Stimulated activated CD8-positive, alpha-beta memory T cell treated with anti-CD3 and anti-CD28 coated beads, Interleukin-12 subunit alpha, Interleukin-12 subunit beta, amount 100 ng/mL, for 1 hour (primary cell): Measurements from ENCODE around the gene DLK1.

Source experiments
- DNase-seq: peaks from one replicate; pipeline ENCODE4 v3.0.0-alpha.2; 2020; ENCODE audit warnings: low read depth

Gene DLK1

DNA sequence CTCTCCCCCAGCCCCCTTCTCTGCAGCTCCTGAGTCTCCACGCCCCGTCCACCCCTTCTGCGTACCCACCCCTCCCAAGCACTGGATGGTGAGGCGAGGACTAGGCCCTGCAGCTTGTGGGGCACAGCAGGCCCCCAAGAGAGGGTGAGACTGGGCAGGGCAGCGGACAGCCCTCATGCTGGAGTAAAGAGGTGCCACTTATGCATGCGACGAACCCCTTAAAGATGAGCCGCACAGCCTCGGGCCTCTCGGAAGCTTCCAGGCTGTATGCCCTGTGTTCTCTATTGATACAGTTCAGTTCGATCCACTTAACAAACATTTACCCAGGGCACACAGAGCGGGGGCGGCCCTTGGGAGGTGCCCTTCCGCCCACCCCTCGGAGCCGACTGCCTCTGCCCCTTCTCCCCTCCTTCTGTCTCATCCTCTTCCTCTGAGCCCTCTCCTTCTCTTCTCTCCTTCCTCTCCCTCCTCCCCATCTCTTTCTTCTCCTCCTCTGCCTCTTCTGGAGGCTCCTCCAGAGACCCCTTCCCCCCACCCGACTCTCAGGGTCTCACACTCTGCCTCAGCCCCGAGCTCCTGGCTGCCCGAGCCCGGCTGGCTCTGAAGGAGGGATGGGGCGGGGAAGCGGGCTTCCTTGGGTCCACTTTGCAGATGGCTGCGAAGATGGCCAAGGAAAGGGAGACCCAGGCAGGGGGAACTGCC lies 32.7 kb upstream of the DLK1 start:
- DNase-seq, result no peak

DNA sequence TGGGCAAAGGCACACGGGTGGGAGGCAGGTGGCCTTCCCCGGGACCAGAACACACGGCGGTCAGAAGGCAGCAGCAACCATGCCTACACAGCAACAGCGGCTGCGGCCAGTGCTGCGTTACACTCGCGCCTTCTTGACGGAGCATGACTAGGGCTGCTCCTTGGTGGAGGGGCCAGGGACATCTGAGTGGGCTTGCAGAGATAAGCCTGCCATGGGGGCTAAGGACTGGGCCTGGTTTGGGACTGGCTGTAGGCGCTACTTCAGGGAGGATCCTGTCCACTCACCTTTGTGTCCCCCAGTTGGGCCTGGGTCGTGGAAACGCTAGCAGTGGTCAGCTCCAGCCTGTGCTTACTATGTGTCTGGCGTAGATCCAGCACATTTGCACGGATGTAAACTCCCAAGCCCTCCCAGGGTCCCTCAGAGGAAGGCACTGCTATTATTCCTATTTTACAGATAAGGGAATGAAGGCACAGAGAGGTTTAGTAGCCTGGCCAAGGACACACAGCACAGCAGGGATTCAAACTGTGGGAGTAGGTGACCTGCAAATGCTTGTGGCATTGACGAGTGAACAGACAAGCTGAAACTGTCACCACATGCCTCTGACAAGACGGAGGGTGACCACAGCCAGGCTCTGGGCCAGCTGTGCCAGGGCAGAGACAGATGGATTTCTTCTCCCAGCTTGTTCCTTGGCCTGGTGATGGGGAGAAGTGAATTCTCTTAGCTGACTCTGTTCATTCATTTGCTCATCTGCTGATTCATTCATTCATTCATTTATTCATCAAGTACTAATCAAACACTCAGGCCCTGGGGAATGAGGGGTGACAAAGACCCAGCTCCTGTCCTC lies 31.9 kb upstream of the DLK1 start:
- DNase-seq, result no peak

DNA sequence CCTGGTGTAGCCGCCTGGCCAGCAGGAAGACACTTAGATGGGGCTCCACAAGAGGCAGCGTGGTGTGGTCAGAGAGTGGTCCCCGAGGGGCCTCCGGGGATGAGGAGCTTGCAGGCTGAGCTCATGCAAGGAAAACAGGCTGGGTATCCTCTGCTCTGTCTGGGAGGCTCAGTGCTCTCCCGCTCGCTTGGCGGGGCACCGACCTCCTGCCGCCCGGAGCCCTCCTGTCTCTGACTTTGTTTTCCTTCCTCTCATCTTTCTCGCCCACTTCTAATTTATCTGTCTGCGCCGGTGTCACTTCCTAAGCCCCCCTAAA lies 31.3 kb upstream of the DLK1 start:
- no peak for DNase-seq

DNA sequence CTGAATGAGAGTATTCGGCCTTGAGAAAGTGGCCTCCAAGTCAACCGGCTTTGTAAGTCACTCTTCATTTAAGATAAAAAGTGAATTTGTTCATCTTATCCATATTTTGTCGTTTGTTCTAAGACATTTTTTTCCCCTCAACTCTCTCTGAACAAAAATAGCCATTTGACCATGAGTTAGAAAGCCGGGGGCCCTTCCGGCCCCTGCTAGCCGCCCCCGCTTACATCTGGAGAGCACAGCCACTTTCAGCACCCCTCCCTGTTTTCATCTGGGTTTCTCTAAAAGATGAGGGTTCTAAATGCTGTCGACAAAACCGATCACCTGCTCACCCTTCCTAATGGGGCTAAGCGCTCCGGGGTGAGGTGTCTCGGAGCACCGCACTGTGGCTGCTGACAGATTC lies 30.7 kb upstream of the DLK1 start:
- DNase-seq, result no peak

DNA sequence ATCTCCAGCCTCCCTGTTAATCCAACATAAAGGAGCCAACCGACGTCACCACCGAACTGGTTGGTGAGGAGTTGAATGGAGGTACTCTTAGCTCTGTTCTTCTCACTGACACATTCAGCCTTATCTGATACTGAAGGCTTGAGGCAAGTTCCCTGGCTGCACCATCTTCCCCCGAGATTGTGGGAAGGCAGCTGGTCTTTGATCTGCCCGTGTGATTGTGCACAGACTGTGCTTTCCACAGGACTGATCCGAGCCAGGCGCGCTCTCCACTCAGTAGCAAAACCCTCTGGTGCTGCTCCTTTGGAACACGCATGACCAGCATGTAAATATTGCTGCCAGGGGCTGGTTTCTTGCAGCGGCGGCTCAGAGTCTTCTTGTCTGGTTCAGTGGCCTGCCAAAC lies 30.1 kb upstream of the DLK1 start:
- no peak for DNase-seq

DNA sequence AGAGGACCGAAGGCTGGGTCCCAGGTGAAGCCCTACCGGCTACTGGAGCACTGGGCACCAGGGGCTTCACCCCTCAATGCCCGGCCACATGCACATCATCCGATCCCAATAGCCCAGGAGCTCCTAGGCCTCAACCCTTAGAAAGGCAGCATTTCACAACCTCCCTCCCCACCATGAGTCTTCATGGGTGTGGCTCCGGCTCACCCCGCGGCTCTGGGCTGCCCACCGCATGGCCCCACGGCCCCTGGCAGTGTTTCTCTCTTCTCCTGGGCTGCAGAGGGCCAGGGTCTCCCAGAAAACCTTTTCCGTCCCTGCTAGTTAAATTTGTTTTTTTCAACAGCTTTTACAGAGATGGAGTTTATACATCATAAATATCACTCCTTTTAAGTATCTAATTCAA lies 28.6 kb upstream of the DLK1 start:
- DNase-seq, result no peak

DNA sequence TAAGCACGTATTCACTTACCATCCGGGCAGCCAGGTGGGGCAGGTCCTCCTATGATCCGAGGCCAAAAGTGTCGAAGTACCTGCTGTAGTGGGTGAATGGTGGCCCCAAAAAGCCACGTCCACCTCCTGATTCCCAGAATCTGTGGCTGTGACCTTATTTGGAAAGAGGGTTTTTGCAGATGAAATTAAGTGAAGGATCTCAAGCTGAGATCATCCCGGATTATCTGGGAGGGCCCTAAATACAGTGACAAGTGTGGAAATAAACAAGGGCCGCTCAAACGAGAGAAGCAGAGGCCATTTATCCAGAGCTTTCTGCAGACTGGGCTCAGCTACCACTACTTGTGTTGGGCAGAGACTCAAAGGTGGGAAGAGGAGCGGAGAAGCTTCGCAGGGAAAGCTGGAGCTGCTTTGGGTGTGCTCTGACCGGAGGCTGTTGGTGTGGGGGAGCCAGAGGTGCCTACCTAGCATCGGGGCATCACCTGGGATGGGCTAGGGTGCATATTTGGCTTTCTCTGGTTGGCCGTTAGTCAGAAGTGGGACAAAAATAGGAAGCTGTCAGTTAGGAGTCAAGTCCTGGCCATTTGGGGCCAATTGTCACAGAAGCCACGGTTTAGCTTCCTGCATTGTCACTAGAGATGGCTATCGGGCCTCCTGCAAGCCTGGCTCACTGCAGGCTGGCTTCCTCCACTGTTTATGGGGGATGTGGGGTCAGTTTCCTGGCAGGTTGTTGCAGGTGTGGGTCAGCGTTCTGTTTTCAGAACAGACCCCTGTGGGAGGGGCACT lies 27.8 kb upstream of the DLK1 start:
- DNase-seq, result no peak

DNA sequence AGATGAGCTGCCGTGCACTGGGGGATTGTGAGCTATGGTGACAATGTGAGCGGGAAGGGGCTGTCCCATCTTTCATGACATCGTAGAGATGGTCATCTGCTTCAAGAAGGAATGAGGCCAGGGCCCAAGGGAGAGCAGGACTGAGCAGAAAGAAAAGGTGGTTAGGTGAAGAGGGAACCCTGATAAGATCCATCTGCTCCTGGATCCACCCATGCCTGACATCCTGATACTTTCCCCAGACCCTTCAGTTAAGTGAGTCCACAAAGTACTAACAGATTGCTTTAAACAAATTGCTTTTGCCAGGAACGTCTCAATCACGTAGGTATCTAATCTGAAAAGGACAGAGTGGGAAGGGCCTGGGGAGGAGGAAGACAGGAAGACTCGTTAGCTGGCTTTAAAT lies 25.4 kb upstream of the DLK1 start:
- DNase-seq, result no peak

DNA sequence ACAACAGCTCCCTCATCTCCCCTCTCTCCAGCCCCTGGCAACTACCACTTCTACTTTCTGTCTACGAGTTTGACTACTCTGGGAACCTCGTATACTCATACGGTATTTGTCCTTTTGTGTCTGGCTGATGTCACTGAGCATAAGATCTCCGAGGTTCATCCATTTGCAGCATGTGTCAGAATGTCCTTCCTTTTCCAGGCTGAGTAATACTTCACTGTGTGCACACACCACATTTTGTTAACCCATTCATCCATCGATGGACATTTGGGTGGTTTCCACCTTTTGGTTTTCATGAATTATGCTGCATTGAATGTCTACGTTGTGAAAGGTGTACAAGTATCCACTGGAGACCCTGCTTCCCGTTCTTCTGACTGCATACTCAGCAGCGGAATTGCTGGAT lies 24.1 kb upstream of the DLK1 start:
- DNase-seq, result no peak

DNA sequence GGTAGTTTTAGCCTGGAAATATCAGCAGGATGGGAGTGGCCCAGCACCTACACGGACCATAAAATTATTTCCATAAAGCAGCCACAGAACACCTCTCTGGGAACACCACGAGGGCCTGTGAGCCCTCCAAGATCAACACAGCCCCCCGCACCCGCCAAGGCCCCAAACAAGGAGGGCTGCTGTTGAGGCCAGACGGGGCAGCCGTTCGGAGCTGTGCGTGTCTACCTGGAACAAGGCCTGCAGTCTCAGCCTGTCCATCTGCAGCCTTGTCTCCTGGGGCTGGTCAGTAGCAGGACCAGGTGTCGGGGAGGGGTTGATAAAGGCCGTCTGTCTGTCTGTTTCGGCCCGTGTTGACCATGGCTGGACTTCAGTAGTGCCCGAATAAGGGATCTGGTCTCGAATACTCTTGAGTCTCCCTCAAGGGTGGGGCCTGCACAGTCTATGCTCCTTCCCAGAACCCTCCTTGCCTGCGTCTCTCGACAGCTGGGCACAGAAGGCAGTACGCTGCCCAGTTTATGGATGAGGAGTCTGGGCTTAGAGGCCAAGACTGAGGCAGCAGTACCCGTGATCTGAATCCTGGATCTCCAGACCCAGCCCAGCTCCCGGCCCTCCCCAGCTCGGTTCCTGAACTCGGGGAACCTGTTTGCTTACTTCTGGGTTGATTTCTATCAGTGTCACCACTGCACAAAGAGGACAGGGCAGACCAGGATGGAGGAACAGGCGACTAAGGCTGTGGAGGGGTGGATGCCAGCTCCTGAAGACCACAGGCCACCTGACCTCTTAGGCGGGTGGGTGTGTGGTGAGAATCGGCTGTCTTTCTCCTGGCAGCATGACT lies 23.1 kb upstream of the DLK1 start:
- DNase-seq, result no peak

DNA sequence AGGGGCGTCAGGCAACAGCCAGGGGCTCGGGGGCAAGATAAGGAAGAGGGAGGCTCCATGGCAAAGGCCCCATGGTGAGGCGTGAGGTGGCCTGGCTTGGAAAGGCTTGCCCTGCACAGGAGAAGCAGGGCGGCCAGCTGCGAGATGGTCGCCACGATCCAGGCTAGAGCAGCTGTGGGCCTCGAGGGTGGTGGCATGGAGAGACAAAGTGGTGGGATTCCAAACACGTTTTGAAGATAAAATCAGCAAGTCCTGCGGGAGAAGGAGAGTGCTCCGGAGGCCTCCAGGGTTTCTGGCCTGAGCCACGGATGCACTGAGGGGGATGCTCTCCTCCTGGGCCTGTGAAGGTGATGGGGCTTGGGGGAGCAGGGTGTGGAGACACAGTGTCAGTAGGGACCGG lies 20.5 kb upstream of the DLK1 start:
- DNase-seq, result no peak

DNA sequence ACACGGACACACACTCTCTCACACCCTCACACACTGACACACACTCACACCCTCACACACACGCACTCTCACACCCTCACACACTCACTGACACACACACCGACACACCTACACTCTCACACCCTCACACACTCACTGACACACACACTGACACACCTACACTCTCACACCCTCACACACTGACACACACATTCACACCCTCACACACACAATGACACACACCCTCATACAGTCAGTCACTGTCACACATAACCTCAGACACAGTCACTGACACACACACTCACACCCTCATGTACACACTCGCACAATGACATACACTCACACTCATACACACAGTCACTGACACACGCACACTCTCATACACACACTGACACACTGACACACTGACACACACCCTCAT lies 19.8 kb upstream of the DLK1 start:
- no peak for DNase-seq

DNA sequence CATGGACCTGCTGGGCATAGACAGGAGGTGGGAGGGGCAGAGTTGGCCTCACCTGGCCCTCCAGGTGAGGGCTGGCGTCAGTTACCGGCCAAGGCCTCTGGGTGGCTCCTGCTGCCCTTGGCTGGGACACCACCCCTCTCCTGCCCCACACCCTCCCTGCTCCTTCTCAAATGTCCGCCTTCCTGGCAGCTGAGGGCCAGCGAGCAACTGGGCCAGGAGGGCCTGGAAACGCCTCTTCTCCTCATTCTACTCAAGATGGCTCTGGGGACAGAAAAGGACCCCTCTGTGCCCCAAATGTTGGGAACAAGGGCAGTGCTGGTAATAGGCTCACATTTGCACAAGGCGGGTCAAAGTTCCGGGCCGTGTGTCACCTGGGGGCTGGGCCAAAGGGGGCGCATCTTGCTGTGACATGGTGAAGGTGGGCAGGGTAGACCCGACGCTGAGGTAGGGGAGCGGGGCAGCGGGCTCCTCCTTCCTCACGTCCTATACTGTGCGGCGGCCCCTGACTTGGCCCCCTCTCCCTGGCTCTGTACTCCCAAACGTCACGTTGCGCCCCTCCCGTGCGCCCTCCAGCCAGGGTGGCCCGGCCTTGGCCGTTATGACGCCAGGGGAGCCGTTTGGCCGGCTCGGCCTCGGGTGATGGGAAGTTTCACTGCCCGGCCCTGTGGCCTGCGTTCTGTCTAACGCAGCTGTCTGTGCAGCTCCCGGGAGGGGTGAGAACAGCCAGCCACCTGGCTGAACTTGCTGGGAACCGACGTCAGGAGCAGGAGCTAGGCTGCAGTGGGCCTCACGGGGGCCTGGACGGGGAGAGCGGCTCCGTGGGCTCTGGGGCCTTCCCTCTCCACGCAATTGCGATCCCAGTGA lies 18.0 kb upstream of the DLK1 start:
- no peak for DNase-seq

DNA sequence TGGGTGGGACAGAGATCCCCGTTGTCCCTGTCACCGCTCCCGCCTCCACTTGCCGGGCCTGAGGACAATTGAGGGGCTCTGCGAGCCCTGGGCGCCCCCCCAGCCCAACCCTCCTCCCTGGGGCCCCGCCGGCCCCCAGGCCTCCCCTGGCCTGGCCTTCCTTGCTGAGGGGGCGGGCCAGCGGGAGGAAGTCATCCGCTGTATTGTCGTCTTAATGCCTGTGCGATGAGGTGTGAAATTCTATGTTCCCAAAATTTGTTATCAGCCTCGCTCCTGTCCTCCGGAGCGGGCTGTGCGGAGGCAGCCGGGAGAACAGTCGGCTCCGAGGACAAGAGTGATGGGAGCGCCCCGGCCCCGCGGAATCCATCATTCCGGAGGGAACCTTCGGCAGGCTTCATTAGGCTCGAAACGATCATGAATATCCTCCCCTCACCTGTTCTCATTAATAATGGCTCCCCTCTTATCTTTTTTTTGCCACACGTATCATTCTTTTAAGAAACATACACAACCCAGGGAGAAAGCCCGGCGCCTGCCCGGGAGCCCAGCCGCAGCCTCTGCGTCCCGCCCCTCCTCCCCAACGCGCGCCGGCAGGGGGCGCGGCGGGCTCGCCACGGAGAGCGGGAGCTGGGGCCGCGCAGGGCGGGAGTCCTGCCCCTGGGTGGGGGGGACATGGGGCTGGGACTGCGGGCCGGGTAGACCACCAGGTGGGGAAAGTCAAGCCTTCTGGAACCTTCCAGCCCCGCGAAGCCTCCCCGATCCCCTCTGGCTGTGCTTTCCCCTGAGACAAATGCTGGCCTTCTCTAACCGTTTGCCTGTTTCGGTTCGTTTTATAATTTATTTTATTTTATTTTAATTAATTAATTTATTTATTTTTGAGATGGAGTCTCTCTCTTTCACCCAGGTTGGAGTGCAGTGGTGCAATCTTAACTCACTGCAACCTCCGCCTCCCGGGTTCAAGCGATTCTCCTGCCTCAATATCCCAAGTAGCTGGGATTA lies 17.1 kb upstream of the DLK1 start:
- DNase-seq, result no peak

DNA sequence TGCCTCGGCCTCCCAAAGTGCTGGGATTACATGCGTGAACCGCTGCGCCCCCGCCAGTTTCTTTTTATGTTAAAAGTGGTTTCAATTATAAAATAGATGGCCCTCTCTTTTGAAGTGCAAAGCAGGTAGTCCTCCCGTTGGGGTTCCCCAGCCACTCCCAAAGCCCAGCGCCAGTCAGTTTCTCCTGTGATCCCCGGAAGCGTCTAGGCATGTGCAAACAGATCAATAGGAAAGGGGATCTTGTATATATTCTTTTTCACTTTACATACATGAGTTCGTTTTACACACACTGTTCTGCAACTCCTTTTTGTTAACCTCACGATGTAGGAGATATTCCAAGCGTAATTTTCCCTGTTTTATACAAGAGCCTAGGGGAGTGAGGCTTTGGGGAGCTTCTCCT lies 16.3 kb upstream of the DLK1 start:
- no peak for DNase-seq

DNA sequence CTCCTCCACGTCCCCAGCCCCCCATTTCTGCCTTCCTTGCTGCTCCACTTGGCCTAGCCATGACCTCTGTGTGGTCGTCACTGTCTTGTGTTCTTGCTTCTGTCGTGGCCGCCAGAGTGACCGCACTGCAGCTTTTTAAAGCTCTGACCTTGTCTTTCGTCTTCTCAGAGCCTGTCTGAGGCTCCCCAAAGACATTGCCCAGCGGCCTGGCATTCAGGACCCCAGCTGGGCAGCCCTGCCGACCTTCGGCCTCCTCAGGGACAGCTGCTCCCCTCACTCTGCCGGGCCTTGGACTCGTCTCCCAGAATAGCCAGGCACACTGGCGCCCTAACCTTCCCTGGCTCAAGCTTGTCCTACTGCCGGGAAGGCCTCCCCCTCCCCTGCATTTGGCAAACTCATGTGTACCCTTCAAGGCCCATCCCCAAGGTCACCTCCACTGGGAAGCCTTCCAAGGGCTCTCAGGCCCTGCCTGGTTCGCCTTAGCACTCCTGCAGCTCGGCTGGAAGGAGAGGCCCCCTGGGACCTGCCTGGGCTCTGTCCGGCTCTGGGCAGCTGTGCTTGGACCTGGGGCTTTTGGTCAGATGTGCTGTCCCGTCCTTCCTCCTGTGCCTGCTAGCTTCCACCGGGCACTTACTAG lies 15.7 kb upstream of the DLK1 start:
- no peak for DNase-seq

DNA sequence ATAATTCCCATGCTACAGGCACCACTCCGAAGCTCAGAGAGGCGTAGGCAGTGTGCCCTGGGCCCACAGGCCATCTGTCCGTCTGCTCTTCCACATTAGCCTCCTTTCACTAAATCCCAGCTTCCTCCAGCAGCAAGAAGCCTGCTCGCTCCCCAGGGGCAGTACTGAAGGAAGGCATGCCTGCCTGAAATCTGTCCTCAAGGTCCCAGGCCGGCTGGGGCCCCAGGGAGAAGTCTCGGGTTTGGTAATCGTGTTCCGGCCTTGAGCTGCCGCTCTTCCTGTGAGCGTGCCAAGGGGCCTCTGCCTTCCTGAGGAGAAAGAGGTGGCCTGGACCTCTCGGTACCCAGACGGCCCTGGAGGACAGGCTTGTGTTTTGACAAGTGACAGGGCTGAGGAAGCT lies 15.2 kb upstream of the DLK1 start:
- no peak for DNase-seq

DNA sequence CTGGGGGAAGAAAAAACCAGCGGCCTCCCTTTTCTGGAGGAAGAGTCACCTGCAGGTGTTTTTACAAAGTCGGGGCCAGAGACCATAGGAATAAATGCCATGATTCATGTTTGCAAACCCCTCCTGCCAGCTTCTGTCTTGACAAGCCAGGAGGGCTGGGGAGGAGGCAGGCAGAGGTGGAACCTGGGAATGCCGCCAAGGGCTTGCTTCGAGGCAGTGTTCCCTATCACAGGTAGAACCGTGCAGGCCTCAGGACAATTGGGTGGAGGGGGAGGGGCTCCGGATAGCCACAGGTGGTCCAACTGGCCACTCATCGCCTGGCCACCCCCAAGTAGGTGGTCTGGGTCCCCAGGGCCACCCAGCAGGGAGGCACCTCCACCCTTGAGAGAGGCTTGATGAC lies 14.2 kb upstream of the DLK1 start:
- DNase-seq, result no peak

DNA sequence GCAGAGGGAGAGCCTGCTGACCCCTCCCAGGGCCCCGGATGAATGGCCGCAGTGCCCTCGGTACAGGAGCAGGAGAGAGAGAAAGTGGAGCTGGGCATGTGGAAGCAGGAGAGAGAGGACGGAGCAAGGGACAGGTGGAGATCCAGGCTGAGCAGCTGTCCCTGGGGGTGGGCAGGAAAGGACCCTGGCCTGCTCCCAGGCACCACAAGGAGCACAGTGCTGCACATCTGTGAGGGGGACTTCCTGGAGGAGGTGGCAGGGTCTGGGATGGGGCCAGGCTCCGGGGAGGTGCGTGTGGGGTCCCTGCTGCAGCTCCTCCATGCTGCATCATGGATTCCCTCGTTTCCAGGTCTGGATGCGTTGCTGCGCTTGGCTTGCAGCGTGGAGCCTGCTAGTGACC lies 13.0 kb upstream of the DLK1 start:
- DNase-seq, result no peak
